Keratinocyte (primary cell): ENCODE data around the gene NT5DC1.

ENCODE experiments used
- CTCF ChIP-seq, 3 experiments: IDR thresholded peaks in 1 of 3; conservative IDR thresholded peaks in 1 of 3; optimal IDR thresholded peaks in 1 of 3; 2 replicates in 2 of 3; 3 replicates in 1 of 3; pipeline versions ENCODE3 to v1.5.1; 2011; ENCODE audit warnings: low read length in 3 of 3, mild to moderate bottlenecking in 3 of 3, moderate library complexity in 2 of 3, control low read depth in 1 of 3, inconsistent platforms in 1 of 3; ENCODE audit not compliant: insufficient read depth in 2 of 3; ENCODE audit errors: extremely low read depth in 1 of 3
- EZH2 ChIP-seq: IDR thresholded peaks from one replicate; pipeline ENCODE4 v1.6.1; 2012; ENCODE audit warnings: inconsistent platforms, mild to moderate bottlenecking, low read length, moderate library complexity

- TF ChIP-seq CTCF (optimal IDR thresholded peaks at IDR 0.05 in 1 of 3, IDR thresholded peaks at IDR 0.05 in 1 of 3, conservative IDR thresholded peaks at IDR 0.05 in 1 of 3; ENCODE audit: extremely low read depth in 1 of 3, insufficient read depth in 2 of 3, low read length in 3 of 3): no peak
- TF ChIP-seq EZH2: no peak
Measured at GRCh38 chr6:116176596-116176995, 75.9 kb downstream of the NT5DC1 start.
